Ascending aorta (tissue), 2 donors: ENCODE results near the gene LMCD1. TPM values are rescaled to one million over a fixed set of nuclear protein-coding genes. Genes with fewer than 3 reads are reported as not detected.
A peak's percentile ranks its signal among the peaks of the same experiment; 100 is the strongest.

Experiments
- DNase-seq, 2 donors: peaks; one replicate each; pipeline ENCODE4 v3.0.0-alpha.2; 2019; ENCODE audit warnings: low spot score in 2 of 2
- H3K27ac ChIP-seq, 2 donors: fragments of 200-600 bp; sonication (generic); one replicate each; pipeline ENCODE4 v1.5.1; 2016 to 2017; ENCODE audit warnings: mild to moderate bottlenecking in 1 of 2
- H3K27me3 ChIP-seq: fragments of 200-600 bp; sonication (generic); one replicate; pipeline ENCODE4 v1.5.1; 2017
- H3K36me3 ChIP-seq, 2 donors: fragments of 200-600 bp; sonication (generic); one replicate each; pipeline ENCODE4 v1.5.1; 2016
- H3K4me1 ChIP-seq, 2 donors: fragments of 200-600 bp; sonication (generic); one replicate each; pipeline ENCODE4 v1.5.1; 2016 to 2017; ENCODE audit warnings: mild to moderate bottlenecking in 1 of 2
- H3K4me3 ChIP-seq, 2 donors: fragments of 200-600 bp; sonication (generic); one replicate each; pipeline ENCODE4 v1.5.1; 2016 to 2017; ENCODE audit warnings: mild to moderate bottlenecking in 1 of 2
- H3K9me3 ChIP-seq, 2 donors: fragments of 200-600 bp; sonication (generic); one replicate each; pipeline ENCODE4 v1.5.1; 2016
- CTCF ChIP-seq, 3 experiments: fragments of 200-600 bp in 2 of 3; fragments of 450-650 bp in 1 of 3; sonication (generic) in 2 of 3; IDR thresholded peaks; one replicate each; pipeline ENCODE4 v1.5.1; 2016 to 2019; ENCODE audit warnings: antibody characterized with exemption in 3 of 3, mild to moderate bottlenecking in 1 of 3, moderate library complexity in 1 of 3
- intact Hi-C: fragments of 100-400 bp; cut with DNase I; formaldehyde crosslinking; loops from one replicate; pipeline ENCODE4 v1.15.1; 2023
- total RNA-seq: library from RNA; depleted of rRNA; stranded (reverse); fragments of >200 nt; gene quantifications from one replicate; pipeline ENCODE4 v1.1.0, GENCODE V29; 2016

Gene LMCD1
- total RNA-seq, 1 donor from 2014 or later: 634 TPM

GRCh38 chr3:8596321-8597218, 94.9 kb downstream of the LMCD1 start:
- H3K9me3 ChIP-seq: no peaks in the 10 kb centered on the region
- H3K27ac ChIP-seq: no peak overlapping the region
- no peak for TF ChIP-seq CTCF (IDR thresholded peaks at IDR 0.05)
- no peaks in the 10 kb centered on the region for H3K27me3 ChIP-seq
- H3K4me3 ChIP-seq: no peak overlapping the region
- intact Hi-C loops: no loop called here
- peaks cover 3 to 8% of the 10 kb centered on the region in 2 donors for H3K4me1 ChIP-seq
- no peaks in the 10 kb centered on the region for H3K36me3 ChIP-seq
- no peak for DNase-seq

- no peak for TF ChIP-seq CTCF (IDR thresholded peaks at IDR 0.05)
- H3K9me3 ChIP-seq: no peaks in the 10 kb centered on the region
- H3K4me3 ChIP-seq: no peak overlapping the region
- H3K36me3 ChIP-seq: no peaks in the 10 kb centered on the region
- no peaks in the 10 kb centered on the region for H3K27me3 ChIP-seq
- peaks cover 3 to 8% of the 10 kb centered on the region in 2 donors for H3K4me1 ChIP-seq
- DNase-seq: no peak
- H3K27ac ChIP-seq: no peak overlapping the region
- intact Hi-C loops: no loop called here
Observed at GRCh38 chr3:8597219-8597853, 95.7 kb downstream of the LMCD1 start.

GRCh38 chr3:8599146-8599545, 97.5 kb downstream of the LMCD1 start:
- Histone ChIP-seq H3K4me1 (peaks cover 0 to 8% of the 10 kb centered on the region in 2 donors), H3K27ac (no peak overlapping the region), H3K4me3 (no peak overlapping the region), H3K27me3 (no peaks in the 10 kb centered on the region), H3K9me3 (no peaks in the 10 kb centered on the region), H3K36me3 (no peaks in the 10 kb centered on the region)
- intact Hi-C loops: no loop called here
- TF ChIP-seq CTCF (IDR thresholded peaks at IDR 0.05): no peak
- no peak for DNase-seq

GRCh38 chr3:8600457-8600856, 98.8 kb downstream of the LMCD1 start:
- no peaks in the 10 kb centered on the region for H3K9me3 ChIP-seq
- no peak overlapping the region for H3K27ac ChIP-seq
- intact Hi-C loops: no loop called here

GRCh38 chr3:8603115-8603710, 101.6 kb downstream of the LMCD1 start:
- TF ChIP-seq CTCF (IDR thresholded peaks at IDR 0.05): no peak
- H3K9me3 ChIP-seq: no peaks in the 10 kb centered on the region
- H3K4me3 ChIP-seq: no peak overlapping the region
- intact Hi-C loops: no loop called here
- peaks cover 12 to 22% of the 10 kb centered on the region in 2 donors for H3K4me1 ChIP-seq
- no peaks in the 10 kb centered on the region for H3K27me3 ChIP-seq
- DNase-seq: no peak
- no peaks in the 10 kb centered on the region for H3K36me3 ChIP-seq
- peak overlapping the region in 1 of 2 donors; percentile 9 for H3K27ac ChIP-seq

More at GRCh38 chr3:8600457-8600856, 98.8 kb downstream of the LMCD1 start:
- no peak for DNase-seq
- Histone ChIP-seq H3K36me3 (no peaks in the 10 kb centered on the region), H3K27me3 (no peaks in the 10 kb centered on the region), H3K4me1 (peaks cover 0 to 8% of the 10 kb centered on the region in 2 donors), H3K4me3 (no peak overlapping the region)
- no peak for TF ChIP-seq CTCF (IDR thresholded peaks at IDR 0.05)
